GM18526 (cell line): ENCODE data around the gene BTBD17.

Experiments
- POLR2A ChIP-seq: IDR thresholded peaks from 3 replicates; pipeline ENCODE4 v1.6.1; 2011; ENCODE audit not compliant: insufficient read length; ENCODE audit errors: extremely low read depth

BTBD17 gene

GRCh38 chr17:74309902-74310301 is 51.8 kb downstream of the BTBD17 start:
- TF ChIP-seq POLR2A, result no peak

GRCh38 chr17:74307984-74308773 is 53.5 kb downstream of the BTBD17 start:
- no peak for TF ChIP-seq POLR2A
